T-cell (primary cell): Measurements from ENCODE around the gene PANK1. TPM values are rescaled to one million over a fixed set of nuclear protein-coding genes. Genes with fewer than 3 reads are reported as not detected.

Experiments used
- ATAC-seq, 4 experiments: fragments of 200-7000 bp in 3 of 4; fragments of 150-1000 bp in 1 of 4; cut with Tn5 transposase; replicated peaks in 1 of 4; 1 replicate in 3 of 4; 2 replicates in 1 of 4; pipeline ENCODE4 v1.10.0; 2021; ENCODE audit warnings: moderate library complexity in 3 of 4, mild to moderate bottlenecking in 2 of 4, moderate number of reproducible peaks in 1 of 4
- CTCF ChIA-PET, 2 donors: fragments of 300-600 bp; sonication (Branson Sonifier 250); formaldehyde crosslinking; loops; one replicate each; lab custom pipeline; 2022; ENCODE audit warnings: antibody characterized with exemption in 2 of 2; lab: Charles Lee
- POLR2A ChIA-PET, 2 donors: fragments of 300-600 bp; sonication (Branson Sonifier 250); formaldehyde crosslinking; loops; one replicate each; lab custom pipeline; 2022; ENCODE audit warnings: antibody characterized with exemption in 2 of 2; lab: Charles Lee
- DNase-seq, 35 experiments: peaks; one replicate each; pipeline versions ENCODE4 v3.0.0 to v3.0.0-alpha.2; 2013 to 2023
- H3K27ac ChIP-seq: one replicate; pipeline ENCODE4 v1.5.1; 2013; ENCODE audit warnings: low read length
- H3K27me3 ChIP-seq, 2 experiments: replicated peaks in 1 of 2; 1 replicate in 1 of 2; 2 replicates in 1 of 2; pipeline versions ENCODE4 v1.6.1 to v1.7.0; 2013; ENCODE audit warnings: low read length in 1 of 2, mixed read lengths in 1 of 2; ENCODE audit not compliant: control insufficient read depth in 2 of 2, insufficient read depth in 2 of 2; ENCODE audit errors: extremely low read depth in 1 of 2
- H3K36me3 ChIP-seq, 2 donors: 1 replicate in 1 of 2; 2 replicates in 1 of 2; pipeline versions ENCODE4 v1.6.1 to v1.7.0; 2013; ENCODE audit warnings: low read length in 1 of 2; ENCODE audit not compliant: control insufficient read depth in 2 of 2, insufficient read depth in 1 of 2; ENCODE audit errors: extremely low read depth in 1 of 2
- H3K4me1 ChIP-seq, 2 experiments: 1 replicate in 1 of 2; 2 replicates in 1 of 2; pipeline versions ENCODE4 v1.6.1 to v1.7.0; 2013; ENCODE audit warnings: low read length in 2 of 2, mixed read lengths in 1 of 2; ENCODE audit not compliant: insufficient read depth in 2 of 2, control insufficient read depth in 1 of 2; ENCODE audit errors: extremely low read depth in 1 of 2
- H3K4me3 ChIP-seq, 2 donors: 1 replicate in 1 of 2; 2 replicates in 1 of 2; pipeline versions ENCODE4 v1.5.1 to v1.7.0; 2013; ENCODE audit warnings: mild to moderate bottlenecking in 2 of 2, low read length in 1 of 2, moderate library complexity in 1 of 2; ENCODE audit not compliant: control insufficient read depth in 1 of 2; ENCODE audit errors: extremely low read depth in 1 of 2
- H3K9me3 ChIP-seq: 2 replicates; pipeline ENCODE4 v1.7.0; 2013
- H3K27ac Mint-ChIP-seq, 2 donors: one replicate each; pipeline ENCODE4 v1.8.0; 2020 to 2021; ENCODE audit warnings: mild to moderate bottlenecking in 2 of 2, mixed read lengths in 2 of 2
- H3K27me3 Mint-ChIP-seq, 2 donors: one replicate each; pipeline ENCODE4 v1.8.0; 2021 to 2022; ENCODE audit warnings: mixed read lengths in 2 of 2
- H3K36me3 Mint-ChIP-seq: one replicate; pipeline ENCODE4 v1.8.0; 2021; ENCODE audit warnings: mixed read lengths
- H3K4me1 Mint-ChIP-seq, 3 donors: one replicate each; pipeline ENCODE4 v1.8.0; 2020 to 2022; ENCODE audit warnings: mixed read lengths in 3 of 3, mild to moderate bottlenecking in 1 of 3
- H3K4me3 Mint-ChIP-seq, 3 donors: one replicate each; pipeline ENCODE4 v1.8.0; 2020 to 2022; ENCODE audit warnings: mild to moderate bottlenecking in 3 of 3, mixed read lengths in 3 of 3, moderate library complexity in 3 of 3
- H3K9me3 Mint-ChIP-seq, 3 donors: one replicate each; pipeline ENCODE4 v1.8.0; 2020 to 2022; ENCODE audit warnings: mixed read lengths in 3 of 3
- WGBS: methylation state at CpG from one replicate; pipeline ENCODE4 v1.1.5; 2013; ENCODE audit warnings: missing lambda C conversion rate; ENCODE audit not compliant: insufficient coverage; 5-methylcytosine and 5-hydroxymethylcytosine counted together
- total RNA-seq, 35 experiments: library from RNA in 6 of 35; stranded (reverse) in 6 of 35; fragments of 120-200 nt in 1 of 35; gene quantifications; one replicate each; pipeline versions ENCODE4 v1.2.1 to v1.2.4 and lab custom pipeline; 2013 to 2026

PANK1 gene
- total RNA-seq, 5 donors from 2014 or later (not counting 1 experiment from before 2014, with no cell fraction given): 1.4 to 2.0 (median 1.8) TPM

DNA sequence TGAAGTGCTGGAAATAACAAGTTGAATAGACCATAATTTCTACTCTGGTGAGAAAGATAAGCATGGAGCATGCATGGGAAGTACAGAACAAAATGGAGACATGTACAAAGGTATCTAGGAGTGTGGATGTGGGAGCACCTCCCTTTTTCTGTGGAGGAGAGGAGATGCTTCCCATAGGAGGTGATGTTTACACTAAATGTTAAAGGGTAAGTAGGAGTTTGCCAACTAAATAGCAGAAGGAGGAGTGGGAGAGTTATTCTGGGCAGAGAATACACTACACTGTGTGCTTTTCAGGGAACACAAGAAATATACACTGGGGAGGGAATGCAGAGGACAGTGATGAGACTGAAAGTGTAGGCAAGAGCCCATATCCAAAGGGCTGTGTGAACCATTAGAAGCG, 21.1 kb upstream of the PANK1 start:
- WGBS: 100% methylated on average over 1 of the region's 1 CpG
- Mint-ChIP-seq H3K36me3 (no peaks in the 10 kb centered on the region), H3K27ac (no peak overlapping the region), H3K9me3 (no peaks in the 10 kb centered on the region), H3K4me3 (no peak overlapping the region), H3K4me1 (no peaks in the 10 kb centered on the region), H3K27me3 (peaks cover 2 to 5% of the 10 kb centered on the region in 2 donors)
- Histone ChIP-seq H3K4me1 (no peaks in the 10 kb centered on the region), H3K36me3 (no peaks in the 10 kb centered on the region), H3K9me3 (no peaks in the 10 kb centered on the region), H3K27me3 (no peaks in the 10 kb centered on the region), H3K4me3 (no peak overlapping the region), H3K27ac (no peak overlapping the region)
- ChIA-PET POLR2A (no interaction called here), CTCF (no interaction called here)
- ATAC-seq: no peak
- no peak for DNase-seq

DNA sequence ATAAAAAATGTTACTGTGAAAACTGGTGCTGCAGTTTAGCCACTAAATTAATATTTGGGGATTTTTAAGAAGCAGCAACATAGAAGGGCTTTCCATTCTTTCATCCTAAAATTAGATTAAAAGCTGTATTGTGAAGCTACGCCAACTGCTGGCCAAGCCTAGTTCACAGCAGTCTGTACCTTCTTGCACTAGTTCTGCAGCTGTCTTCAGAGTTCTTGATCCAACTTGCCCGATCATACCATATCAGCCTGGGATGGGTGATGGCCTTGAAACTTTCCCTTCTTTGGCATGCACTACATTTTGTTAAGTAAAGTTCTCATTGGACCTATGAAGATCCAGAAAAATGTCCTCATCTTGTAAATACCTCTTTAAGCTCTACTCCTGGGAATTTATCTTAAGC, 20.3 kb upstream of the PANK1 start:
- WGBS: 100% methylated on average over 1 of the region's 2 CpGs
- H3K27me3 Mint-ChIP-seq: peaks cover 1 to 5% of the 10 kb centered on the region in 2 donors
- H3K9me3 ChIP-seq: no peaks in the 10 kb centered on the region
- H3K36me3 Mint-ChIP-seq: no peaks in the 10 kb centered on the region
- ChIA-PET POLR2A (no interaction called here), CTCF (no interaction called here)
- H3K4me1 Mint-ChIP-seq: no peaks in the 10 kb centered on the region
- no peak overlapping the region for H3K4me3 Mint-ChIP-seq
- no peaks in the 10 kb centered on the region for H3K9me3 Mint-ChIP-seq
- no peaks in the 10 kb centered on the region for H3K27me3 ChIP-seq
- no peaks in the 10 kb centered on the region for H3K36me3 ChIP-seq
- H3K27ac Mint-ChIP-seq: no peak overlapping the region
- H3K4me1 ChIP-seq: no peaks in the 10 kb centered on the region
- DNase-seq (no peak), ATAC-seq (no peak)
- no peak overlapping the region for H3K27ac ChIP-seq
- H3K4me3 ChIP-seq: no peak overlapping the region

DNA sequence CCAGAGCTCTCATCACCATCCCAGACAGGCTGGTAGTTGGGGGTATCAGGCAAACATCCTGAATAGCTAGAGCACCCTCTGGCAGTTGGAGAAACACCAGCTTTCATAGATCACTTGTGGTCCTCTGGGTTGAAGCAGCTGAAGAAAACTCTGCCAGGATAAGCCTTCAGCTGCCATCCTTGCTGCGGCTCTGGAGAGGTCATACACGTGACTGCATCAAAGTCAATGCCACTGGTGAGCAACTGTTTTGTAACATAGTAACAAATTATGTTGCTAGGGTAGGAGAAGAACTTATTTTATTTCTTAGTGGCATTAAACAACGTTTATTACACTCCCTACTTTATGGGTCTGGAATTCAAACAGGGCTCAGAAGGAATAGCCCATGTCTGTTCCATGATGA, 19.2 kb upstream of the PANK1 start:
- ChIA-PET CTCF (interaction anchor here in 1 of 2 donors (0.8 kb wide), 1 partner anchor 13 kb away, joined by 3 read pairs; no protein-coding TSS in a partner anchor), POLR2A (interaction anchor here in 1 of 2 donors (0.5 kb wide), 1 partner anchor 21 kb away, joined by 6 read pairs; no protein-coding TSS in a partner anchor)
- no peak overlapping the region for H3K27ac Mint-ChIP-seq
- DNase-seq (no peak), ATAC-seq (no peak)
- WGBS: 90% methylated on average over 2 of the region's 3 CpGs
- no peaks in the 10 kb centered on the region for H3K9me3 ChIP-seq
- H3K27ac ChIP-seq: no peak overlapping the region
- H3K4me3 Mint-ChIP-seq: no peak overlapping the region
- no peaks in the 10 kb centered on the region for H3K27me3 ChIP-seq
- peaks cover 0 to 5% of the 10 kb centered on the region in 2 donors for H3K27me3 Mint-ChIP-seq
- H3K4me1 Mint-ChIP-seq: no peaks in the 10 kb centered on the region
- H3K4me1 ChIP-seq: no peaks in the 10 kb centered on the region
- no peak overlapping the region for H3K4me3 ChIP-seq
- no peaks in the 10 kb centered on the region for H3K36me3 Mint-ChIP-seq
- no peaks in the 10 kb centered on the region for H3K36me3 ChIP-seq
- H3K9me3 Mint-ChIP-seq: no peaks in the 10 kb centered on the region

DNA sequence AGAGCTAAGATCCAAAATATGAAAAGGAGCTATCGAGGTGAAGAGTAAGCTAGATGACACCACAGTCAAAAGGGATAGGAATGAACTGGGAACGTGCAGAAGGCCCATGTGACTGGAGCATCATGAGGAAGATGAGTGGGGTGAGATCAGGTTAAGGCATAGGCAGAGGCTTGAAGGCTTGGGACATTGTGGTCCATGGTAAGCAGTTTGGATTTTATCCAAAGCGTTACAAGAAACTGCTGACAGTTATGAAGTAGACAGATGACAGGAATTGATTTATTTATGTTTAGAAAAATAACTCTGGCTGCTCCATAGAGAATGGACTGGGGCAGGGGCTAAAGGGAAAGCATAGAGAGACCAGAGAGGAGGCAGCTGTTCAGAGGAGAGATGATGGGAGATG, 18.1 kb upstream of the PANK1 start:
- ChIA-PET CTCF (interaction anchor here (0.5 to 0.7 kb wide), 2 partner anchors 798 to 1200 kb away, joined by 3 read pairs; no protein-coding TSS in a partner anchor), POLR2A (interaction anchor here in 1 of 2 donors (0.5 kb wide), 1 partner anchor 40 kb away, joined by 3 read pairs; no protein-coding TSS in a partner anchor)
- Mint-ChIP-seq H3K36me3 (no peaks in the 10 kb centered on the region), H3K9me3 (no peaks in the 10 kb centered on the region), H3K27me3 (peaks cover 0 to 5% of the 10 kb centered on the region in 2 donors), H3K27ac (no peak overlapping the region), H3K4me1 (no peaks in the 10 kb centered on the region), H3K4me3 (no peak overlapping the region)
- Histone ChIP-seq H3K27ac (no peak overlapping the region), H3K4me3 (no peak overlapping the region), H3K27me3 (no peaks in the 10 kb centered on the region), H3K4me1 (no peaks in the 10 kb centered on the region), H3K36me3 (no peaks in the 10 kb centered on the region), H3K9me3 (no peaks in the 10 kb centered on the region)
- WGBS: 71% methylated on average over 3 of the region's 3 CpGs
- DNase-seq (no peak), ATAC-seq (no peak)

DNA sequence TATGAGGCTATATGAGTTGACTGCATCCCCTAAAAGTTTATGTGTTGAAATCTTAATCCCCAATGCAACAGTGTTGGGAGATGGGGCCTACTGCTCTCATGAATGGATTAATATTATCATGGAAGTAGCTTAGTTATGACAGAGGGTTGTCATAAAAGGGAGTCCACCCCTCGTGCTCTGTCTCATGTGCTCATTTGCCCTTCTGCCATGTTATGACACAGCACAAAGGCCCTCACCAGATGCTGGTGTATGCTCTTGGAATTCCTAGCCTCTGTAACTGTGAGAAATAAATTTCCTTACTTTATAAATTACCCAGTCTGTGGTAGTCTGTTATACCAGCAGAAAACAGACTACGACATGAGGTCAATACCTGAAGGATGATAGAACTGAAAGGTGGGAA, 17.6 kb upstream of the PANK1 start:
- H3K9me3 ChIP-seq: no peaks in the 10 kb centered on the region
- H3K27ac ChIP-seq: no peak overlapping the region
- H3K36me3 Mint-ChIP-seq: no peaks in the 10 kb centered on the region
- no peaks in the 10 kb centered on the region for H3K36me3 ChIP-seq
- WGBS: 100% methylated on average over 1 of the region's 2 CpGs
- DNase-seq: no peak
- no peaks in the 10 kb centered on the region for H3K4me1 ChIP-seq
- H3K4me3 ChIP-seq: no peak overlapping the region
- no peaks in the 10 kb centered on the region for H3K27me3 ChIP-seq
- H3K27ac Mint-ChIP-seq: no peak overlapping the region
- POLR2A ChIA-PET: no interaction called here
- no peak overlapping the region for H3K4me3 Mint-ChIP-seq
- no peaks in the 10 kb centered on the region for H3K4me1 Mint-ChIP-seq
- CTCF ChIA-PET: no interaction called here
- ATAC-seq: no peak
- H3K9me3 Mint-ChIP-seq: no peaks in the 10 kb centered on the region
- peaks cover 0 to 5% of the 10 kb centered on the region in 2 donors for H3K27me3 Mint-ChIP-seq

DNA sequence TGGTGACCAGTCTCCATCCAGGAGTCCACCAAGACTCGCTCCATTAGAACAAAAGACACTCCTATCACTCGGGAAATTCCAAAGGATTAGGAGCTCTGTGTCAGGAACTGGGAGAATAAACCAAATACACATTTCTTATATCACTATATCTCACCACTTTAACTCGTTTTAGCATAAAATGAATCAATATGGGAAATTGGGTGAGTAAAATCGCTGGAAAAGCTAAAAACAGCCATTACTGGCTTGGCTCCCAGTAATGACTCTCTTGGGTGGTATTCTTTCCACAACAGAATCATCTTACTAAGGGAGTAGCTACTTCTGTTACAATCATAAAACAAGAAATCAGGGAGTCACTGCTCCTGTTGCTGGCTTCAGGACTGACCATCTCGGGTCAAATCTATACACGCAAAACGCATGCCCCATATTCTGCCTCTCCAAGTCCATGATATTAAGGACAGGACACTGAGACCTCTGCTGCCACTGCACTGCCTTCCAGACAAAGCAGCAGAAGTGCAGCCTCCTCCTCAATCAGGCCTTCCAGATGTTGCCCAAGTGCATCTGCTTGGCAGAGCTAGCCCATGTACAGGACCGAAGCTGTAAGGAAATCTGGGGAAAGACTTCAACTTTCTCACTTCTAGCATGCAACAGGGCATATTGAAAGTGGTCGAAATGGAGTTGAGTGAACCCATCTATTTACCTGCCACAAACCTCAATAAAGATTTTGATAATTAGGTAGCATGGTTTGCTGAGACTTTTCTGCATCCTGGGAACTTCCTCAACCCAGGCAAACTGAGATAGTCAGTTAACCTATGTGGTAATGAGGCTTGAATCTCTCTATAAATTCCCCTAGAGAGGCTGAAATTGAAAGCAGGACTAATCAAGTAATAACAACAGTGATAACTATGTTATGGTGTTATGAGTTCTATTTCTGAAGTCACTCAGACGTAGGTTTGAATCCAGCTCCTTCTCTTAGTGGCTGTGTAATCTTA, 14.4 kb upstream of the PANK1 start:
- H3K36me3 ChIP-seq: no peaks in the 10 kb centered on the region
- Mint-ChIP-seq H3K27me3 (peaks cover 0 to 5% of the 10 kb centered on the region in 2 donors), H3K4me1 (no peaks in the 10 kb centered on the region), H3K4me3 (no peak overlapping the region), H3K27ac (no peak overlapping the region), H3K9me3 (peaks cover 4 to 5% (median 5%) of the 10 kb centered on the region in 3 donors), H3K36me3 (no peaks in the 10 kb centered on the region)
- no peak overlapping the region for H3K27ac ChIP-seq
- no peaks in the 10 kb centered on the region for H3K4me1 ChIP-seq
- no peak overlapping the region for H3K4me3 ChIP-seq
- DNase-seq (no peak), ATAC-seq (no peak)
- 92% methylated on average over 3 of the region's 10 CpGs for WGBS
- no peaks in the 10 kb centered on the region for H3K9me3 ChIP-seq
- ChIA-PET CTCF (no interaction called here), POLR2A (interaction anchor here in 1 of 2 donors (0.6 kb wide), 1 partner anchor 37 kb away, joined by 3 read pairs; no protein-coding TSS in a partner anchor)
- no peaks in the 10 kb centered on the region for H3K27me3 ChIP-seq
